Measurements from ENCODE around the gene ENHO.

GRCh38 chr9:34515959-34516358 lies 6.8 kb downstream of the ENHO start:
- TF ChIP-seq CTCF (IDR thresholded peaks at IDR 0.05; ENCODE audit: poor library complexity) (no peak), EZH2phosphoT487 (IDR thresholded peaks at IDR 0.05; ENCODE audit: low read depth, severe bottlenecking, unreplicated experiment) (no peak), EZH2 (IDR thresholded peaks at IDR 0.05; ENCODE audit: borderline replicate concordance) (no peak)
